OCI-LY3 (cell line): ENCODE results near the gene ZNF385A.

Experiments
- CTCF ChIP-seq: fragments of 200-600, 300-600 bp; sonication (generic); IDR thresholded peaks from 2 replicates; pipeline ENCODE4 v1.5.1; 2014; ENCODE audit warnings: antibody characterized with exemption, low read length, low read depth
- EZH2phosphoT487 ChIP-seq: fragments of 200-600 bp; shearing (Covaris generic); IDR thresholded peaks from 2 replicates; pipeline ENCODE4 v1.6.1; 2018; ENCODE audit warnings: antibody characterized with exemption, mixed run types, low read depth

- no peak for TF ChIP-seq CTCF
- no peak for TF ChIP-seq EZH2phosphoT487
Observed at GRCh38 chr12:54359762-54360351, 24.7 kb downstream of the ZNF385A start.
